ENCODE measurements around the gene CFAP53. TPM values are rescaled to one million over a fixed set of nuclear protein-coding genes. Genes with fewer than 3 reads are reported as not detected.

The CFAP53 gene
- total RNA-seq, 2 donors from 2014 or later: 0.37 to 0.66 TPM

DNA sequence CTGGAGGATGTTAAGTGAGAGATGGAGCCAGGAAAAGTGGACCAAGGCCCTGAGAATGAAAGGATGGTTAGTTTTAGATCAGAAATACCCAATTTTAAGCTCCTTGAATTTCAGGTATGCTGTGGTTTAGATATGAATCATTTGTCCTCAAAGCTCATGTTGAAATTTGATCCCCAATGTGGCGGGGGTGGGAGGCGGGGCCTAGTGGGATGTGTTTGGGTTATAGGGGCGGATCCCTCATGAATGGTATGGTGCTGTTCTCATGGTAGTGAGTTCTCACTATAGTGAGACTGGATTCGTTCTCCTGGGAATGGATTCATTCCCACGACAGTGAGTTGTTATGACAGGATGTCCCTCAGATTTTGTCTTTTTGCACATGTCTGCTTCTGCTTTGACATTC lies 82.7 kb downstream of the CFAP53 start:
- Histone ChIP-seq H3K27ac (ENCODE audit: low read depth, low read length) (no peak overlapping the region), H3K4me3 (ENCODE audit: low read length) (no peak overlapping the region), H3K9ac (ENCODE audit: extremely low read depth, low read length, poor library complexity, severe bottlenecking) (no peak overlapping the region), H3K4me1 (ENCODE audit: control insufficient read depth, insufficient read depth, low read length) (no peaks in the 10 kb centered on the region), H3K27me3 (ENCODE audit: control insufficient read depth, insufficient read depth, low read length, poor library complexity, severe bottlenecking) (peaks cover 17% of the 10 kb centered on the region), H3K36me3 (ENCODE audit: control insufficient read depth, insufficient read depth, low read length) (no peaks in the 10 kb centered on the region), H3K9me3 (ENCODE audit: control insufficient read depth, low read length) (no peaks in the 10 kb centered on the region)
- TF ChIP-seq, protein P1, sequence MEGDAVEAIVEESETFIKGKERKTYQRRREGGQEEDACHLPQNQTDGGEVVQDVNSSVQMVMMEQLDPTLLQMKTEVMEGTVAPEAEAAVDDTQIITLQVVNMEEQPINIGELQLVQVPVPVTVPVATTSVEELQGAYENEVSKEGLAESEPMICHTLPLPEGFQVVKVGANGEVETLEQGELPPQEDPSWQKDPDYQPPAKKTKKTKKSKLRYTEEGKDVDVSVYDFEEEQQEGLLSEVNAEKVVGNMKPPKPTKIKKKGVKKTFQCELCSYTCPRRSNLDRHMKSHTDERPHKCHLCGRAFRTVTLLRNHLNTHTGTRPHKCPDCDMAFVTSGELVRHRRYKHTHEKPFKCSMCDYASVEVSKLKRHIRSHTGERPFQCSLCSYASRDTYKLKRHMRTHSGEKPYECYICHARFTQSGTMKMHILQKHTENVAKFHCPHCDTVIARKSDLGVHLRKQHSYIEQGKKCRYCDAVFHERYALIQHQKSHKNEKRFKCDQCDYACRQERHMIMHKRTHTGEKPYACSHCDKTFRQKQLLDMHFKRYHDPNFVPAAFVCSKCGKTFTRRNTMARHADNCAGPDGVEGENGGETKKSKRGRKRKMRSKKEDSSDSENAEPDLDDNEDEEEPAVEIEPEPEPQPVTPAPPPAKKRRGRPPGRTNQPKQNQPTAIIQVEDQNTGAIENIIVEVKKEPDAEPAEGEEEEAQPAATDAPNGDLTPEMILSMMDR (conservative IDR thresholded peaks at IDR 0.05): no peak
- Mint-ChIP-seq H3K27ac (no peak overlapping the region), H3K36me3 (ENCODE audit: low read depth) (no peaks in the 10 kb centered on the region), H3K9me3 (no peaks in the 10 kb centered on the region), H3K4me3 (no peak overlapping the region), H3K4me1 (no peaks in the 10 kb centered on the region), H3K27me3 (ENCODE audit: insufficient read depth) (peaks cover 15% of the 10 kb centered on the region)
- DNase-seq: no peak
- 90 to 95% methylated on average over 2 to 4 of the region's 5 CpGs for WGBS, 2 experiments (ENCODE audit: insufficient coverage in 1 of 2, insufficient read length in 1 of 2)

GRCh38 chr18:50182511-50182910 lies 83.8 kb downstream of the CFAP53 start:
- DNase-seq: no peak
- H3K27ac ChIP-seq (ENCODE audit: low read depth, low read length): no peak overlapping the region
- Mint-ChIP-seq H3K9me3 (no peaks in the 10 kb centered on the region), H3K36me3 (ENCODE audit: low read depth) (no peaks in the 10 kb centered on the region), H3K4me1 (no peaks in the 10 kb centered on the region), H3K27me3 (ENCODE audit: insufficient read depth) (peaks cover 10% of the 10 kb centered on the region), H3K4me3 (no peak overlapping the region), H3K27ac (no peak overlapping the region)
- H3K9me3 ChIP-seq (ENCODE audit: control insufficient read depth, low read length): no peaks in the 10 kb centered on the region
- 91 to 100% methylated on average over 1 of the region's 1 CpG for WGBS, 2 experiments (ENCODE audit: insufficient coverage in 1 of 2, insufficient read length in 1 of 2)
- H3K27me3 ChIP-seq (ENCODE audit: control insufficient read depth, insufficient read depth, low read length, poor library complexity, severe bottlenecking): peaks cover 17% of the 10 kb centered on the region
- H3K4me1 ChIP-seq (ENCODE audit: control insufficient read depth, insufficient read depth, low read length): no peaks in the 10 kb centered on the region
- no peak overlapping the region for H3K4me3 ChIP-seq (ENCODE audit: low read length)
- TF ChIP-seq, protein P1 (conservative IDR thresholded peaks at IDR 0.05): no peak
- no peaks in the 10 kb centered on the region for H3K36me3 ChIP-seq (ENCODE audit: control insufficient read depth, insufficient read depth, low read length)
- no peak overlapping the region for H3K9ac ChIP-seq (ENCODE audit: extremely low read depth, low read length, poor library complexity, severe bottlenecking)

DNA sequence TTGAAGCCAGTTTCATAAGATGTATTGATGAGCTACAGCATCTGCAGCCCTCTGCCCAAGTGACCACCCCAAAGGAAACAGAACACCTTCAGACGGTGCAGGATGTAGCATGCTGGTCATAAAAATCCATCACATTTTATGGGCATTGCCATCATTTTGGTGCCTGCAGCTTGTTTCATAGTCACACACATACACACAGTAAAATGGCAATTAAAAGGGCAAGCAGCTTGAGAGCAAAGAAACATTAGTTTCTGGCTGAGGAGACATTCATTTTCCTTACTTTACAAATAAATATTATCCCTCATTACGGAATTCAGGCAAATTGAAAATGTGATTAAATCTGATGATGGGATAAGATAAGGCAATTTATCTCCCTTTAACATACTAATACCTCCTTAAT lies 84.7 kb downstream of the CFAP53 start:
- Histone ChIP-seq H3K27me3 (ENCODE audit: control insufficient read depth, insufficient read depth, low read length, poor library complexity, severe bottlenecking) (peaks cover 14% of the 10 kb centered on the region), H3K4me3 (ENCODE audit: low read length) (no peak overlapping the region), H3K4me1 (ENCODE audit: control insufficient read depth, insufficient read depth, low read length) (no peaks in the 10 kb centered on the region), H3K9ac (ENCODE audit: extremely low read depth, low read length, poor library complexity, severe bottlenecking) (no peak overlapping the region), H3K27ac (ENCODE audit: low read depth, low read length) (no peak overlapping the region), H3K9me3 (ENCODE audit: control insufficient read depth, low read length) (no peaks in the 10 kb centered on the region), H3K36me3 (ENCODE audit: control insufficient read depth, insufficient read depth, low read length) (no peaks in the 10 kb centered on the region)
- peaks cover 5% of the 10 kb centered on the region for H3K27me3 Mint-ChIP-seq (ENCODE audit: insufficient read depth)
- no peaks in the 10 kb centered on the region for H3K36me3 Mint-ChIP-seq (ENCODE audit: low read depth)
- H3K4me1 Mint-ChIP-seq: no peaks in the 10 kb centered on the region
- no peaks in the 10 kb centered on the region for H3K9me3 Mint-ChIP-seq
- TF ChIP-seq, protein P1 (conservative IDR thresholded peaks at IDR 0.05): no peak
- WGBS, 2 experiments (ENCODE audit: insufficient coverage in 1 of 2, insufficient read length in 1 of 2): 80 to 88% methylated on average over 1 of the region's 2 CpGs
- H3K27ac Mint-ChIP-seq: no peak overlapping the region
- H3K4me3 Mint-ChIP-seq: no peak overlapping the region
- DNase-seq: no peak
